Esophagus squamous epithelium (tissue), 5 donors: Measurements from ENCODE around the gene NNMT. TPM values are rescaled to one million over a fixed set of nuclear protein-coding genes. Genes with fewer than 3 reads are reported as not detected.

ENCODE experiments used
- DNase-seq: peaks from one replicate; lab custom pipeline; 2025; lab: John Stamatoyannopoulos, UW
- H3K27ac ChIP-seq, 4 donors: fragments of 200-600 bp; sonication (generic); one replicate each; pipeline ENCODE4 v1.5.1; 2016 to 2019; ENCODE audit warnings: mild to moderate bottlenecking in 1 of 4
- H3K27me3 ChIP-seq, 4 donors: fragments of 200-600 bp; sonication (generic); 1 replicate in 3 of 4; 2 replicates in 1 of 4; pipeline versions ENCODE4 v1.5.1 to v1.6.0; 2017 to 2021; ENCODE audit warnings: antibody characterized with exemption in 1 of 4
- H3K36me3 ChIP-seq, 3 donors: fragments of 200-600 bp; sonication (generic); one replicate each; pipeline ENCODE4 v1.5.1; 2016 to 2019
- H3K4me1 ChIP-seq, 3 donors: fragments of 200-600 bp; sonication (generic); one replicate each; pipeline ENCODE4 v1.5.1; 2017 to 2019
- H3K4me3 ChIP-seq, 4 donors: fragments of 200-600 bp; sonication (generic); 1 replicate in 3 of 4; 2 replicates in 1 of 4; pipeline ENCODE4 v1.5.1; 2016 to 2019; ENCODE audit warnings: mild to moderate bottlenecking in 2 of 4, moderate library complexity in 1 of 4
- H3K9me3 ChIP-seq, 3 donors: fragments of 200-600 bp; sonication (generic); one replicate each; pipeline ENCODE4 v1.5.1; 2016 to 2019
- POLR2A ChIP-seq, 4 donors: fragments of 450-650 bp; IDR thresholded peaks; one replicate each; pipeline ENCODE4 v1.6.1; 2017; ENCODE audit warnings: antibody characterized with exemption in 4 of 4, mild to moderate bottlenecking in 4 of 4, moderate library complexity in 3 of 4
- WGBS, 2 donors: methylation state at CpG; one replicate each; pipeline ENCODE4 v1.1.5; 2018; 5-methylcytosine and 5-hydroxymethylcytosine counted together
- intact Hi-C: fragments of 100-400 bp; cut with DNase I; formaldehyde crosslinking; loops from one replicate; pipeline ENCODE4 v1.15.0; 2022
- total RNA-seq, 4 donors: library from RNA; depleted of rRNA; stranded (reverse); fragments of >200 nt; gene quantifications; one replicate each; pipeline ENCODE4 v1.1.0, GENCODE V29; 2016
- TF ChIP-seq, protein P1 (sequence below), 6 experiments: fragments of 450-650 bp in 4 of 6; fragments of 200-600 bp in 2 of 6; sonication (generic) in 2 of 6; IDR thresholded peaks; one replicate each; pipeline ENCODE4 v1.5.1; 2016 to 2019; ENCODE audit warnings: antibody characterized with exemption in 6 of 6, mild to moderate bottlenecking in 4 of 6, moderate library complexity in 4 of 6
- donor health status: DM: yes; HTN: yes; CAD: no.

The NNMT gene
- total RNA-seq, 4 donors from 2014 or later: 4.1 to 142 (median 56.8) TPM

DNA sequence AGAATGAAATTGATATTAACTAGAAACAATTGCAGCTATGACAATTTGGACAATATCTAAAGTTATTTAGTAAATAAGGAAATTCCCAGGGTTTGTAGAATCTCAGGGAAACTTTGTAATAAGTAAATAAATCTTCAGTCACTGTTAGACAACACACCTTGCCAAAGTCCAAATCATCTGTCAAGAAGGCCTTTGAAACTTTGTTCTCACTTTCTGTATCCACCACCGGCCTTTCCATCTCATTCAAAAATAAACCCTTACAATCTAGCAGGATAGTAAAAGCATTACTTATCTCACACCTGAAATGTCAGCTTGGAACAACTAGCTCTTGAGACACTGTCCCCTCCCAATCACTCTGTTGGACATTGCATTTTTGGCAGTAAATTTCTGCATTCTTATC lies 7.9 kb downstream of the NNMT start:
- DNase-seq: no peak
- peak overlapping the region in 1 of 4 donors; percentile 48 for H3K4me3 ChIP-seq
- peaks cover 0 to 4% (median 0%) of the 10 kb centered on the region in 4 donors for H3K27me3 ChIP-seq
- H3K4me1 ChIP-seq: peaks cover 0 to 20% (median 5%) of the 10 kb centered on the region in 3 donors
- H3K27ac ChIP-seq: no peak overlapping the region
- H3K9me3 ChIP-seq: peaks cover 0 to 4% (median 0%) of the 10 kb centered on the region in 3 donors
- intact Hi-C loops: no loop called here
- TF ChIP-seq, protein P1, sequence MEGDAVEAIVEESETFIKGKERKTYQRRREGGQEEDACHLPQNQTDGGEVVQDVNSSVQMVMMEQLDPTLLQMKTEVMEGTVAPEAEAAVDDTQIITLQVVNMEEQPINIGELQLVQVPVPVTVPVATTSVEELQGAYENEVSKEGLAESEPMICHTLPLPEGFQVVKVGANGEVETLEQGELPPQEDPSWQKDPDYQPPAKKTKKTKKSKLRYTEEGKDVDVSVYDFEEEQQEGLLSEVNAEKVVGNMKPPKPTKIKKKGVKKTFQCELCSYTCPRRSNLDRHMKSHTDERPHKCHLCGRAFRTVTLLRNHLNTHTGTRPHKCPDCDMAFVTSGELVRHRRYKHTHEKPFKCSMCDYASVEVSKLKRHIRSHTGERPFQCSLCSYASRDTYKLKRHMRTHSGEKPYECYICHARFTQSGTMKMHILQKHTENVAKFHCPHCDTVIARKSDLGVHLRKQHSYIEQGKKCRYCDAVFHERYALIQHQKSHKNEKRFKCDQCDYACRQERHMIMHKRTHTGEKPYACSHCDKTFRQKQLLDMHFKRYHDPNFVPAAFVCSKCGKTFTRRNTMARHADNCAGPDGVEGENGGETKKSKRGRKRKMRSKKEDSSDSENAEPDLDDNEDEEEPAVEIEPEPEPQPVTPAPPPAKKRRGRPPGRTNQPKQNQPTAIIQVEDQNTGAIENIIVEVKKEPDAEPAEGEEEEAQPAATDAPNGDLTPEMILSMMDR (IDR thresholded peaks at IDR 0.05): no peak
- no peak for TF ChIP-seq POLR2A (IDR thresholded peaks at IDR 0.05)
- H3K36me3 ChIP-seq: peaks cover 0 to 16% (median 0%) of the 10 kb centered on the region in 3 donors
- 60 to 63% methylated on average over 1 of the region's 1 CpG for WGBS, 2 donors

DNA sequence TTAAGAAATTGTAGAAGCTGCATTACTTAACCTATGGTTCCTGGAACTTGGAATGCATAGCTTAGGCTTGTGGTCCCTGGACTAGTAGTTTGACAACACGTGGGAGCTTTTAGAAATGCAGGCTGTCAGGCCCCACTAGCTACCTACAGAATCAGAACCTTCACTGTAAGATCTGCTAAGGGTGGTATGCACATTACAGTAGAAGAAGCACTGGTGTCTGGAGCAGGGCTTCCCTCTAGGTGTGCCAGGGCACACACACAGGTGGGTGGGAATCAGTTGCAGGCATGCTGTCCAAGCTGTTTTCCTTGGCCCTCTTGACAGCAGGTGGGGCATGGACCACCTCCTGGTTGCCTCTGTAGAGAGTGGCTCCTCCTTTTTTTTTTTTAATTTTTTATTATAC lies 8.8 kb downstream of the NNMT start:
- Histone ChIP-seq H3K36me3 (peaks cover 0 to 16% (median 0%) of the 10 kb centered on the region in 3 donors), H3K27me3 (peaks cover 0 to 4% (median 0%) of the 10 kb centered on the region in 4 donors), H3K4me3 (peak overlapping the region in 1 of 4 donors; percentile 48), H3K9me3 (peaks cover 0 to 4% (median 0%) of the 10 kb centered on the region in 3 donors), H3K27ac (no peak overlapping the region), H3K4me1 (peaks cover 0 to 25% (median 5%) of the 10 kb centered on the region in 3 donors)
- intact Hi-C loops: no loop called here
- no peak for DNase-seq
- WGBS, 2 donors: 56 to 77% methylated on average over 1 of the region's 1 CpG
- TF ChIP-seq, protein P1 (IDR thresholded peaks at IDR 0.05): no peak
- no peak for TF ChIP-seq POLR2A (IDR thresholded peaks at IDR 0.05)

DNA sequence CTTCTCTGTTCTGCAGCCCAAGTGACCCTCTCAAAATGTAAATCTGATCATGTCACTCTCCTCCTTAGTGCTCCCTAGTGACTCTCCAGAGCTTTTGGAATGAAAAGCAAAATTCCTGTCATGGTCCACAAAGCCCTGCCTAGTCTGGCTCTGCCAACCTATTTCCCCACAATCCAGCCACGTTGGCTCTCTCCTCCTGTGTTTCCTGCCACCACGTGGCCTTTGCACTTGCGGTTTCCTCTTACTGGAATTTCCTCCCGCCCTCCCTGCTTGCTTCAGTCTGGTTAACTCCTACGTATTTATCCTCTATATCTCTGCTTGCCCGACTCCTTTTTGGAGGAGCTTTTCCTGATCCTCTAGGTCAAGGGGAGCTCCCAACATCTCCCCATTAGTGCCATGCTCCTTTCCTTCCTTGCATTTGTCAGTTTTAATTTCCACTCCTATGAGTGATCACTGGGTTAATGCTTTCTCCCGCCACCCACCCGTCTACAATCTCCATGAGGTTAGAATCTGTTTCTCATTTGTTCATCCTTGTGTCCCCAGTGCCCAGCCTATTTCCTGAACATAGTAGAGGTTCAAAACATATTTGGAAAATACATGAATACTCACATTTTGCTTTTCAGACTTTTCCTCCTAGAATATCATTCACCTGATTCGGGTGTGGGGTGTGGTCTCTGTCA lies 11.5 kb downstream of the NNMT start:
- H3K36me3 ChIP-seq: peaks cover 0 to 10% (median 0%) of the 10 kb centered on the region in 3 donors
- TF ChIP-seq, protein P1 (IDR thresholded peaks at IDR 0.05): no peak
- TF ChIP-seq POLR2A (IDR thresholded peaks at IDR 0.05): no peak
- no peak for DNase-seq
- intact Hi-C loops: no loop called here
- peak overlapping the region in 2 of 4 donors; percentile 6 to 51 for H3K4me3 ChIP-seq
- 43 to 56% methylated on average over 9 of the region's 9 CpGs for WGBS, 2 donors
- H3K4me1 ChIP-seq: peaks cover 0 to 45% (median 5%) of the 10 kb centered on the region in 3 donors
- no peaks in the 10 kb centered on the region for H3K9me3 ChIP-seq
- H3K27me3 ChIP-seq: peaks cover 0 to 4% (median 0%) of the 10 kb centered on the region in 4 donors
- peak overlapping the region; percentile 30 to 86 (median 60) for H3K27ac ChIP-seq

DNA sequence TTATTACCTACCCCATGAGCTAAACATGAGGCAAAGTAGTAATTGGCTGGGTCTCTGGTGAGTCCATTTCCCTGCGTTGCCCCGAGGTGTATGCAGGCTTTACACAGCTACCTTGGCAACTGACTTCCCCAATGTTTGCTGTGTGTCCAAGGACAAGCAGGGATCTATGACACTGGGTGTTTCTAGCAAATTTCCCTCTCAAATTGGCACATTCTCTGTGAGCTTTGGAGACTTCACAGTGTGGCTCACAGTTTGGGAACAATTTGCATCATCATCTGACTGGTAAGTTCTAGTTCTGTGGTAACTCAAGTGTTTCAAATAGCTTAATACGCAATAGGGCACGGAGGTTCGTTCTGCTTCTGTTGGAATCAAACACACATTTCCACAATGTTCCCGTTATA lies 12.5 kb downstream of the NNMT start:
- Histone ChIP-seq H3K4me1 (peaks cover 0 to 45% (median 5%) of the 10 kb centered on the region in 3 donors), H3K9me3 (no peaks in the 10 kb centered on the region), H3K36me3 (peaks cover 0 to 20% (median 0%) of the 10 kb centered on the region in 3 donors), H3K27ac (peak overlapping the region; percentile 30 to 86 (median 60)), H3K4me3 (peak overlapping the region in 2 of 4 donors; percentile 6 to 51), H3K27me3 (peaks cover 0 to 4% (median 0%) of the 10 kb centered on the region in 4 donors)
- no peak for DNase-seq
- TF ChIP-seq POLR2A (IDR thresholded peaks at IDR 0.05): no peak
- TF ChIP-seq, protein P1 (IDR thresholded peaks at IDR 0.05): no peak
- intact Hi-C loops: no loop called here
- WGBS, 2 donors: 50 to 53% methylated on average over 4 to 6 of the region's 6 CpGs

DNA sequence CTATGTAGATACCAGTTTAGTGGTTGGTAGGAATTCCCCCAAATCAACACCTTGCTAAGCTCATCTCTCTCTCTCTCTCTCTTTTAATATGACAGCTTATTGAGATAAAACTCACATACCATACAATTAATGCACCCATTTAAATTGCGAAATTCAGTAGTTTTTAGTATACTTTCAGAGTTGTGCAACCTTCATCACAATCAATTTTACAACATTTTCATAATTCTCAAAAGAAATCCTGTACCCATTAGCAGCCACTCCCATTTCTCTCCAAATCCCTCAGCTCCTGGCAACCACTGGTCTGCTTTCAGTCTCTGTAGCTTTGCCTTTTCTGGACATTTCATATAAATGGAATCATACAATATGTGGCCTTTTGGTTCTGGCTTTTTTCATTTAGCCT lies 13.3 kb downstream of the NNMT start:
- WGBS, 2 donors: 57 to 67% methylated on average over 1 of the region's 1 CpG
- Histone ChIP-seq H3K27me3 (peaks cover 0 to 4% (median 0%) of the 10 kb centered on the region in 4 donors), H3K27ac (peak overlapping the region in 2 of 4 donors; percentile 73 to 86), H3K36me3 (peaks cover 0 to 26% (median 0%) of the 10 kb centered on the region in 3 donors), H3K4me3 (peak overlapping the region in 1 of 4 donors; percentile 19), H3K9me3 (no peaks in the 10 kb centered on the region), H3K4me1 (peaks cover 0 to 45% (median 5%) of the 10 kb centered on the region in 3 donors)
- no peak for TF ChIP-seq POLR2A (IDR thresholded peaks at IDR 0.05)
- TF ChIP-seq, protein P1 (IDR thresholded peaks at IDR 0.05): no peak
- DNase-seq: no peak
- intact Hi-C loops: no loop called here
